ENCODE measurements around the gene ITGBL1.

ITGBL1 gene

DNA sequence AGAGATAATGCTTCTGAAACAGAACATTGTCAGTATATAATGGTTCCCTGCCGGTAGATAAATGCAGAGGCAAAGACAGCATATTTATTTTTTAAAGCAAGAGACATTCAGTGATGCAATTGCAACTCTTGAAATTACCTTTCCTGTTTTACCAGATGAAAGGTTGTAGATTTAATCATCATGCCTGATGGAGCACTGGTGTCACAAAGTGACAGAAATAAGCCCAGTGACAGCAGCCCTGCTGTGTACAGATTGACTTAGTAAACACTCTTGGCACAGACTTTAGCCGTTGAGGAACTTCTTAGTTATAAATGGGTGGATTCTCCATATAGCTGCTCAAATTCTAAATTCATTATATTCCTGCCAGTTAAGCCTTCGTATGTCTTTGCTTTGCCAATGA, 172.5 kb downstream of the ITGBL1 start:
- no peak for DNase-seq (ENCODE audit: low read depth, low spot score)

DNA sequence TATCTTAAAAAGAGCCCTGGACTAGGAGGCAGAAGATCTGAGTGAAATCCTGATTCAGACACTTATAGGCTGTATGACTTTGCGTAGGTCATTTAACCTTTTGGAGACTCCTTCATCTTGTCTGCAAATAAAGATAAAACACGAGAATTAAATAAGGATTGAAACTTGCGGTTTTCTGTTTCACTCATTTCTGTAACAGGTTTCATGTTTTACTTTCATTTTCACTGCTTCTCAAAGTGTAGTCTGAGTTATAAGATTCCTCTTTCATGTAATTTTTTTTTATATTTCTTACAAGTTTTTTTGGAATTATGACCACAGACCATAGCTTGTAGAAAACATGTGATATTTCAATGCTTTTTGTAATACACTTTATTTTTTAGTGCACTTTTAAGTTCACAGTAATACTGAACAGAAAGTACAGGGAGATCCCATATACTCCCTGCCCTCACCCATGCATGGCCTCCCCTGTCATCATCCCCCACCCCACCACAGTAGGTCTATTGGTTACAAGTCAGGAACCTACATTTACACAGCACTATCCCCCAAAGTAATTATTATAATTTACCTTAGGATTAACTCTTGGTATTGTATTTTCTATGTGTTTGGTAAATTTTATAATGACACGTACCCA, 174.6 kb downstream of the ITGBL1 start:
- peak; percentile 13 for DNase-seq (ENCODE audit: low read depth, low spot score)

DNA sequence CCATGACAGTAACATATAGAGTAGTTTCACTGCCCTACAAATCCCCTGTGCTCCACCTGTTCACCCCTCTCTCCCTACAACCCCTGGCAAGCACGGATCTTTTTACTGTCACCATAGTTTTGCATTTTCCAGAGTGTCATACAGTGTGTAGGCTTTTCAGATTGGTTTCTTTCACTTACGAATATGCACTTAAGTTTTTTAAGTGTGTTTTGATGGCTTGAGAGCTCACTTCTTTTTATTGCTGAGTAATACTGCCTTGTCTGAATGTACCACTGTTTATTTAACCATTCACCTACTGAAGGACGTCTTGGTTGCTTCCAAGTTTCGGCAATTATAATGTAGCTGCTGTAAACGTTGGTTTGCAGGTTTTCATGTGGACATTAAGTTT, 175.1 kb downstream of the ITGBL1 start:
- DNase-seq (ENCODE audit: low read depth, low spot score), result no peak

DNA sequence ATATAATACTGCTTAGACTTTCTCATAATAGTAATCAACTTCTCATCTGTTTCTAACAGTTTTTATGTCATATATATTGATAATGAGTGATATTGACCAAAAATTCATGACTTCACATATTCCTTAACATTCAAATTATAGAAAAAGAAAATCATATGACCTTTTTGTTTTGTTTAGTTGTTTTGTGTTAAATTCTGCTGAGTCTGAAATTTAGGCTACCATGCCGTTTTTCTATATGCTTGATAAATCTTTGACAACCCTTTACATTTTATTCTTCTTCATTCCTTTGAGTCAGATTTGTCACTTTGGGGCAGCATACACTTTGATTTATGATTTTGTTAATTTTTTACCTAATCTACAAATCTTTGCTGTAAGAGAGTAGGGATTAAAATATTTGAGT, 176.4 kb downstream of the ITGBL1 start:
- DNase-seq (ENCODE audit: low read depth, low spot score), result no peak

DNA sequence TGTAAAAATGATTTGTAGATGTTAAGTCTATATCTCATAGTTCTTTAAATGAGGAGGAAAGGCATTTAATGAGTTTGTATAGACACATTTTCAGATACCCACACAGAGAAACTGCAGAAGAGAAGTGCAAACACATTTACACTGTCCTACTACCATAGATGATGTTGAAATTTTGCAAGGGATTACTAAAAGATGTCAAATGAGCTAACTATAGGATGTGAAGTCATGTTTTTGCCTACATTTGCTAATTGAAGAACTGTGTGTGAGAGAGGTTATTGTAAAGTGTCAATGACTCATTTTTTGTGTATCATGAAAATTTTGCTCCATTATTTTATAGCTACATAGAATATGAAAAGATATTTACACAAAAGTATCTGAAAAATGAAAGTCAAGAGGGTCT, 178.9 kb downstream of the ITGBL1 start:
- DNase-seq (ENCODE audit: low read depth, low spot score), result no peak

DNA sequence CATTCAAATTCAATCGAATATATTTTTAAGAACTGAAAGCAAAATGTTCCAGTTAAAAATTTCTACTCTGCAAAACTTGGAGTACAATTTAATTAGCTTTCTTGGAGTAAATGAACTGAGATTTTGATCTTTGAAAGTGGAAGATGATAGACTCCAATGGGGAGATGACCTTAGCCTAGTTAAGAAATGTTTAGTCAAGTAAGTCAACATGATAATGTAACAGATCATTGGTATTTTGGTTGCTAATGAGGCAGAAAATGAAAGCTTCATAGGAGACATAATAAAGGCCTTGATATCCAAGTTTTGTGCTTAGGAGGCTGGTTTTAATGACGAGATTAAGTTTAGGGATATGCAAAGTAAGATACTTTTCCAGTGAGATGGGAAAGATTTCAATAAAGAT, 181.7 kb downstream of the ITGBL1 start:
- no peak for DNase-seq (ENCODE audit: low read depth, low spot score)

DNA sequence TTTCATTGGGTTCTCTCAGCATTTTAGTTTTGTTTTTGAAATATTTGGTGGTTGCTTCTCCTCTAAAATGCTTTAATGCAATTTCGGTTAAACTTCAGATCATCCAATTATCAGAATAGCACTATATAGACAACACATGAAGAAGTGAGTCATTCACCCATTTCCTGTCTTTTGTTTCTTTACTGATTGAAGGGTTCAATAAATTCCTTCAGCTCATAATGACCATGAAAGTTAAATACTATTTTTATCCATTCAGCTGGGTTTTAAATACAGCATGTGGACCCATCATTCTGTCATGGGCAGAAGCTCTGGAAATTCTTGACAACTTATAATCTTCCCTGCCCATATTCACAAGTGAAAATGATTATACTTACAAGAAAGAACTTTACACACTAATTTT, 187.2 kb downstream of the ITGBL1 start:
- DNase-seq (ENCODE audit: low read depth, low spot score), result no peak

DNA sequence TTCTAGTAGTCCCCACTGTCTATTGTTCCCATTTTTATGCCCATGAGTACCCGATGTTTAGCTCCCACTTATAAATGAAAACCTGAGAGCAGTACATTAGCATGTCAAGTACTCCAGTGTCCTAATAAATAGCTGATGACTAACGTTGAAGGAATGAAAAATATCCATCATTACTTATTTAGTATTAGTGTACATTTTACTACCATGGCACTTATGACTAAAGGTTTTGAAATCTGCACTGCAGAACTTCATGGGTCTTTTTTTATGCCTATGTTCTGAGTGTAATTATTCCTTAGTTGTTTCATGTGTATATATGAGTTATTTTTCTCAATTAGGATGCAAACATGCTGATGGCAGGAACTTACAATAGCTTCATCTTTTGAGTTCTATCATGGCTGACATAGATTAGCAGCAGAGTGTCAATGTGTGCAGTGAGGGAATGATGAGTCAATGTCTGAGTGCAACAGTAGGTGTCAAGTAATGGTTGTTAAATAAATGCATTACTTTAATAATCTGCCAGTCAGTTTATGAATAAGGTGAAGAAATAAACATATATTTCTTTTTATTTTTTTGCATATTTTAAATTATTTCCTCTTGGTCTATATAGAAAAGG, 188.4 kb downstream of the ITGBL1 start:
- DNase-seq (ENCODE audit: low read depth, low spot score), result no peak

DNA sequence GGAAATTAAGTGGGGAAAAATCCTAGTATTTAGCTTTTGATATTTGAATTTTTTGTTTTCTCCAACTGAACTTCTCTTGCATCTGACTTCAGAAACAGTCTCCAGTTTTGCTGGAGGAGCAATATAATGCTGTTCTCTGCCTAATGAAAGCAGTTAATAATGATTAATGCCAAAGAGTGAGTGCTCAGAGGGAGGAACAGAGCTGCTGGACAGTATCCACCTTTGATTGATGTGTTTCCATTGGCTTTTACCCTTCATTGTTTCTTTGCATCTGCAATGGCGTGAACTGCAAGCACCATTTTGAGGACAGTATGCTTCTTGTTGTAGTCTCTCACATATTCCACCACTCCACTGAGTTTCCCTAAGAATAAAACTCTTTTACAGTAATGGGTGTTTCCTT, 193.4 kb downstream of the ITGBL1 start:
- no peak for DNase-seq (ENCODE audit: low read depth, low spot score)

DNA sequence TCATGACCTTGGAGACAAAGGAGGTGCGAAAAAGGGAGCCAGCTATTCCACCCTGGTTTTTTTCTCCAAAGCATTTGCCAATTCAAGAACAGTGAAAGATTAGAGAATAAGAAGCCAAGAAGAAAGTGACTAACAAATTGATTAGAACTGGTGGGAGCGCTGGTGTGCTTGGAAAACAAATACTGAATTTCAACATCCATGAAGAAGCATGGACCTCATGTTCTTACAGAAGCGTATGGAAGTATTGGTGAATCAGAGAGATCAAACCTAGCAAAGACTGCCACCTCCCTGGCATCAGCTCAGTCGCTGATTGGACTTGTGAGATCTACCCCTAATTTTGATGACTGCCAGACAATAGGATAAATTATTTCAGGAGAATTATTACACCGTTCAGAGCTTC, 195.3 kb downstream of the ITGBL1 start:
- no peak for DNase-seq (ENCODE audit: low read depth, low spot score)

DNA sequence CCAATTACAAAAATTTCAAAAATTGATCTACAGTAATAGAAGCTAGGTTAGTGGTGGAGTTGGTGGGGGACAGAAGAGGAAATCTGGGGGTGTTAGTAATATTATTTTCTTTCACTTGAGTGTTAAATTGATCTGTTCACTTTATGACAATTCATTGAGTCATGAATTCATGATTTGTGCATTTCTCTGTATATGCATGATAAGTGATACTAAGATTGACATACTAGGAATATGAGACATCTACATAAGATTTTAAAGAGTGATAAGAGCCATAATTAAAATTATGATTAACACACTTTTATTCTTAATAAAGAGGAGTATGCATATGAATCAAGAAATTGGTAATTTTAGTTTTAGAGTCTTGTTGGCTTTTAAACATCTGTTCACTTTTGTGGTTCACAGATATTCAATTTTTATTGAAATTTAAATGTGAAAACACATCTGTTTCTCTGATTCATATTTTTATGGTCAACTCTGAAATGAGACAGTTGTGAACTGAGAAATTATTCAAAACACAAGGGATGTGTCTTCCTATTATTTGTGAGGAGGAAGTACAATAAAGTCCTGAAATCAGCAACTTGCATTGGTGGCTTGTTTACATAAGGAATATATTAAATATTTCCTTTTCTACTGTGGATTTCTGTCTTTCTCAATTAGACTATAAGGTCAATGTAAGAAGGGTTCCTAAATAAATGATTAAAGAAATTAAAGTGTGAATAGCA, 196.5 kb downstream of the ITGBL1 start:
- DNase-seq (ENCODE audit: low read depth, low spot score), result no peak

DNA sequence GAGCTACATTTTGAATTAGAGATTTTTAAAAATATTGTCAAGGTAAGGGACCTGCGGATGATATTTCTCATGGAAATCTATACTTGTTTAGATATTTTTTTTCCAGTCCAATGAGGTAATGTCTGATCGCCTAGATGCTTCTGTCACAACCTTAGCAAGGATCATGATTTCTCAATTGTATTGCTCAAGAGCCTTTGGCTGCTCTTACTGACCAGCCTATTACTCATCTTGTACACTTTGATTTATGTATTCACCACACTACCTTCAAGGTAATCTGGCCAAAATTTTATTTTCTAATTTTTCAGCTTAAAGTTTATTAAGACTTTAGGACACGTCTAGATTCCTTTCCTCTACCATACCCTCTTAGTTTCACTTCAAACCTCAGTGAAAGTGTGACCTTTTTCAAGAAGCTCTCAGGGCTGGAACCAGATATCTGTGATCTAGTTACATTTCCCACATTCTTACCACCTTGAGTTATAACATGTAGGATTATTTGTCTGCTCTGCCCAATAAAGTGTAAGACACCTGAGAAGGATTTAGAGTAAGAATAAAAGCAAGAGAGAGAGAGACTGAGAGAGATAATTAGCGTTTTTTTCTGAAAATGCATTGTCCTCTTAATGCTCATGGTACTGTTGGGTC, 197.1 kb downstream of the ITGBL1 start:
- DNase-seq (ENCODE audit: low read depth, low spot score), result no peak

DNA sequence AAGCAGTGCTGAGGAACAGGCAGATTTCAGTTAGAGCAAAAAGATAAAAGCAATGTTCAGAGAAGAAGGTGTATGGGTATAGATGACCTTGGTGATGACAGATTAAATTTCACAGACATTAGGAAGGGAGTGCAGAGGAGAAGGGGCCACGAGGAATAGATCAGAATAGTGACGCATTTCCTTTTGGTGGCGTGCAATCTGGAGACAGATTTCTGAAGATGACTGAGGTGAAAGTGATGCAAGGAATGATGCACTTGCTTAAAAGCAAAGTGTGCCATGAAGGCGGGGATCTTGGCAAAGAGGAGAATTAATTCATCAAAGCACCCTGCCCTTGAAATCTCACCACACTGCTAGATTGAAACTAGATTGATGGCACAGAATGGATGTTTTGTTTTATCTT, 202.4 kb downstream of the ITGBL1 start:
- DNase-seq (ENCODE audit: low read depth, low spot score), result no peak

DNA sequence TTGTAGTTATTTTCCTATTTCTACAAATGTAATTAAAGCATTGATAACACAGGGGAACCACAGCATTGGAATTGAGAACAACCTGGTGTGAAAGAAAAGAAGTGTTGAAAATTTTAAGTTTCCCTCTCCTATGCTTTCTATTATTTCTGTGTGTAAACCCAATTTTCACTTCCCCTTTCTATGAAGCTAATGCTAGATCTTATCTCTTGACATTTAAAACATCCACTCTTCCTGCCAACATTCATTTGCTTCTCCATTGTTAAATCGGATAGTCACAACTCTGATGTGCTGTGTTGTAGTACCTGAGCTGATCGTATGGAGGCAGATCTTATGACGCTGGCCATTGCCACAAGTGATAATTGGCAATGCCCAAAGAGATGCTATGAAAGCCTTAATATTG, 203.0 kb downstream of the ITGBL1 start:
- DNase-seq (ENCODE audit: low read depth, low spot score), result no peak

DNA sequence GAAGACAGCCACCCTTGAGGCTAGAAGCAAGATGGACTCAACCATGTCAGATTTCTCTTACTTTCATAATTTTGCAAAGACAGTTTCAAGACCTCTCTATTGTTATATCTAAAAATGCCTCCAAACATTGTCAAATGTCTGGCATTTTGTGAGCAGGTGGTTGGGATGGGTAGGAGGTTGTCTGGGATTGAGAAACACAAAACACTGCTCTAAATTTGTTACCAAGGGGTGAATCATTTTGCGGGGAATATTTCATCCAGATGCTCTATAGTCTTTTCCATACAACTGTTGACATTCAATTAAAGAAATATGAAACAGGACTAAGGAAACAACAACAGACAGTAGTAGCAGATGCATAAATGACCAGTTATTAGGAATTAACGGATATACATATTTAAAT, 208.2 kb downstream of the ITGBL1 start:
- no peak for DNase-seq (ENCODE audit: low read depth, low spot score)

DNA sequence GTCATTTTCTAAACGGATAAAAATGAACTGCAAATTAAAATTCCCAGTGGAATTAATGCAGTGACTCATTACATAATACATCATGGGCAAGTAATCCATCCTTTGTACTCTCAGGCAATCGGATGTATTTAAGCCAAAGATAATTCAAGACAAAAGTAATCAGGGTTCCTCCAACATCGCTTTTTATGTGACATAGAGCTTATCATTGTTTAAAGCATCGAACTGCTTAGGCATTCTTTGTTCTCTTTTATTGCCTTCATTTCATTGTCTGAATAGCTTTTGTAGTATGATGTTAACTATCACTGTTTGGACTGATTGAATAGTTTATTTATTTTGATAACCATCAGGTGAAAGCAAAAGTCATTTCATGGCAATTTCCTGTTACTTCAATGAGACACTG, 209.4 kb downstream of the ITGBL1 start:
- no peak for DNase-seq (ENCODE audit: low read depth, low spot score)

DNA sequence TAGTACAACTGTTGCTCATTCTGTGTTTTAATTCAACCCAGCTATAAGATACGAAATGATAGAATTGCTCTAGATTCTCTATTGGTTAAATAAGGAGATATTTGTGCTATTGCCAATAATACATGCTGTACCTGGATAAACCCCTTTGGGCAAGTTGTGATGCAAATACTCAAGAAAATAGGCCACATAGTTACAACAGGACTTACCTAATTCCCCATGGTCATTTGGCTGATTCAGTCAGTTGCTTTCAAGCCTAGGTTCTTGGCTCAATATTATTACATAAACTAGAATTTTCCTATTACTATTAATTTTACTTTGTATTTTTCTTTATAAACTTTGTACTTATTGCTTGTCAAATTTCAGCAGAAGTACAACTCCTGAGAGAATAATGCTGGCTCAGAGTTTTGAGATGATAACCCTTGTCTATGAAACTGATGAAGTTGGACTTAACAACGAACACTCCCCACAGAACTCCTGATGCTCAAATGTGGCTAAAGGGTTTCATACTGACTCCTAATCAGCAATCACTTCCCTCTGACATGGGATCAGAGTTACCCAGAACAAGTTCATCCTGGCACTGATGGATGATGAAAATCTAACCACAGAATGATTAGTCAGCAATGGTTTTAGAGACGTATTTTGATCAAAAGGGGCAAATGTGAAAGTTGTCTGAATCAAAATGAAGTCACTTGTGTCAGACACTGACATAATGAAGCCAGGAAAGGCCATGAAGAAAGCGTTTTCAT, 221.1 kb downstream of the ITGBL1 start:
- no peak for DNase-seq (ENCODE audit: low read depth, low spot score)

DNA sequence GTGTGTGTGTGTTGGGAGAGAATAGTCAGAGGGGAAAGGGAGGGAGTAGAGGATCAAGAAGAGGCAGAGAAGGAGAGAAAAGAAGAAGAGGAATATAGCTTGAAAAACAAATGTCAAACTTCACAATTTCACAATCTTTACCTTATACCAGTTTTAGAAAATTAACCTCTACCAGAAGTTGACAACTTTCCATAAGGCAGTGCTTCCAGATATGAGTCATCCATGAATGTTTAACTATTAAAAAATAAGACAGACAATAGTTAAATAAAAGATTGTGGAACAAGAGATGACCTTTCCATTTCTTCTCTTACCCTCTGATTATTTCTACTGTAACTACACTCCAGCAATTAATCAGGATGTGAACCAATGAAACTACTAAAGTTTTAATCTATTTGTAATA, 229.4 kb downstream of the ITGBL1 start:
- DNase-seq (ENCODE audit: low read depth, low spot score), result no peak

DNA sequence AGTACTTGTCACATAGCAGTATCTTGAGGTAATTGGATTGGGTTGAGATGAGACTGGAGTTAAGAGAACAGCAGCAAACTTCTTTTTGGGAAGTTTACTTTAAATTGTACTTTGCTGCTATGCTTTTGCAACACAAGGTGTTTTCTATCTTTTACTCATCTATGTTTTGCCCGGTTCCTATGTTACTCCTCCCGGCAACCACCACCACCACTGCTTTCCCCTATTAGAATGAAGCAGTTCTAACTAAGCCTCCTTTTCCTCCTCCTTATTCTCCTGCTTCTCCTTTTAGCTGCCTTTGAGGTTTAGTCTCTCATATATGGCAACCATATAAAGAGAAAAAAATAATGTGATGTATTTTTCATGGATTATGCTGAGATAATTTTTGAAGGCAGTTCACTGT, 233.5 kb downstream of the ITGBL1 start:
- no peak for DNase-seq (ENCODE audit: low read depth, low spot score)

DNA sequence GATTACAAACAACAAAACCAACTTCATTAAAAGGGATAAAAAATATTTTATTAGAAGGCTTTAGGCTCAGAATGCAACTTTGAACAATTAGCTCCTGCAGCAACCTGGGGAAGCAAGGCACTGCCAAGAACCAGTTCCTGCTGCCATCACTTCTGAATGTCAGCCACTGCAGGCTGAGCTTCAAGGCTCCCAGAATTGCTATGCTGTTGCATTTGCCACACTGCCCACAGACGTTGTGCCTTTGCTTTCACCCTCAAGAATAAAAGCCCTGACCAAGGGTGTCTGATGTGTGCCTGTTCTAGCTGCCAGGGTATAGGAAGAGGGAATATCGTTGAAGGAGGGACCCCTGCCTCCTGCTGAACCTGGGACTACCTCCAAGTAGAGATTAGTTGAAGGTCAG, 238.4 kb downstream of the ITGBL1 start:
- no peak for DNase-seq (ENCODE audit: low read depth, low spot score)

DNA sequence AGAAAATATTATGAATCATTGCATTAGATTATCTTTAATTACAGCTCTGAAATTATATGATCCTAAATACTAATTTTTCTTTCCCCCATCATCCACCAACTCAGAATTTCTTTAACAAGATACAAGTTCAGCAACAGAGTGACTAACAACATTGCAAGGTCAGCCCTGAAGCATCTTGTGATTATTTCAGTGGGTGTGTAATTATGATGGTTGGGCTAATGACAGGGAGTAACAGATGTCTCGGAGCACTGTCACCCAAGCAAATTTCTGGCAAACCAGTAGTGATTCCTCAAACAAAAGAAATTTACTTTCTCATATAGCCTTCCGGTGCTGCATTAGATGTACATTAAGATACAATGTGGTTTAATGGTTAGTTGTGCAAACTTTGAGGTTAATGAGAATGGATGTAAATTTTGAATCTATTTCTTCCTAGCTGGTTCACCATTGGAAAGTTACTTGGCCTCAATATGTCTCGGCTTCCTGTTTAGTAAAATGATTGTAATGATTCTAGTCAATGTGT, 238.9 kb downstream of the ITGBL1 start:
- no peak for DNase-seq (ENCODE audit: low read depth, low spot score)
